H9 (cell line): ENCODE data around the gene VEGFA. TPM values are rescaled to one million over a fixed set of nuclear protein-coding genes. Genes with fewer than 3 reads are reported as not detected.

Experiments used
- DNase-seq: peaks from one replicate; pipeline ENCODE4 v3.0.0-alpha.2; 2017
- H2AFZ ChIP-seq: one replicate; pipeline ENCODE4 v1.6.1; 2013; ENCODE audit warnings: mild to moderate bottlenecking, low read length, control low read depth, moderate library complexity
- H2AK5ac ChIP-seq: 2 replicates; pipeline ENCODE4 v1.6.1; 2013; ENCODE audit warnings: low read length, control low read depth, mixed read lengths; ENCODE audit not compliant: insufficient read length
- H2BK120ac ChIP-seq: one replicate; pipeline ENCODE4 v1.6.1; 2013; ENCODE audit warnings: low read depth, mild to moderate bottlenecking, low read length, control low read depth, inconsistent platforms; ENCODE audit not compliant: poor library complexity, severe bottlenecking
- H2BK12ac ChIP-seq: 2 replicates; pipeline ENCODE4 v1.6.1; 2013; ENCODE audit warnings: low read length, control low read depth, mixed read lengths, low read depth; ENCODE audit not compliant: insufficient read length
- H2BK15ac ChIP-seq: 2 replicates; pipeline ENCODE4 v1.6.1; 2013; ENCODE audit warnings: low read depth, low read length, control low read depth
- H2BK20ac ChIP-seq: one replicate; pipeline ENCODE4 v1.6.1; 2013; ENCODE audit warnings: low read depth, mild to moderate bottlenecking, low read length, control low read depth, inconsistent platforms; ENCODE audit not compliant: poor library complexity, severe bottlenecking
- H2BK5ac ChIP-seq: 2 replicates; pipeline ENCODE4 v1.6.1; 2013; ENCODE audit warnings: low read length, control low read depth, mixed read lengths; ENCODE audit not compliant: insufficient read length
- H3K14ac ChIP-seq: 2 replicates; pipeline ENCODE4 v1.6.1; 2013; ENCODE audit warnings: low read length, control low read depth; ENCODE audit not compliant: insufficient read depth
- H3K18ac ChIP-seq: 2 replicates; pipeline ENCODE4 v1.6.1; 2013; ENCODE audit warnings: low read depth, mild to moderate bottlenecking, mixed read lengths, low read length, control low read depth; ENCODE audit not compliant: insufficient read length
- H3K23ac ChIP-seq: 2 replicates; pipeline ENCODE4 v1.6.1; 2013; ENCODE audit warnings: low read length, control low read depth, mixed read lengths, low read depth; ENCODE audit not compliant: insufficient read length
- H3K23me2 ChIP-seq: 2 replicates; pipeline ENCODE4 v1.6.1; 2013; ENCODE audit warnings: low read depth, mild to moderate bottlenecking, mixed read lengths, low read length, control low read depth; ENCODE audit not compliant: insufficient read length, poor library complexity, severe bottlenecking
- H3K27ac ChIP-seq: 2 replicates; pipeline ENCODE4 v1.5.1; 2013; ENCODE audit warnings: low read length, control low read depth, mixed read lengths, low read depth; ENCODE audit not compliant: insufficient read length
- H3K27me3 ChIP-seq: 2 replicates; pipeline ENCODE4 v1.6.1; 2013; ENCODE audit warnings: low read length, control low read depth, inconsistent platforms; ENCODE audit not compliant: insufficient read depth
- H3K4ac ChIP-seq: 2 replicates; pipeline ENCODE4 v1.6.1; 2013; ENCODE audit warnings: low read depth, mild to moderate bottlenecking, control low read depth, inconsistent platforms, low read length, moderate library complexity
- H3K4me1 ChIP-seq: 2 replicates; pipeline ENCODE4 v1.6.1; 2013; ENCODE audit warnings: low read length, control low read depth, inconsistent platforms; ENCODE audit not compliant: insufficient read depth
- H3K4me2 ChIP-seq: 2 replicates; pipeline ENCODE4 v1.6.1; 2013; ENCODE audit warnings: low read length, control low read depth, mixed read lengths; ENCODE audit not compliant: insufficient read length, insufficient read depth
- H3K56ac ChIP-seq: 2 replicates; pipeline ENCODE4 v1.6.1; 2013; ENCODE audit warnings: low read depth, mild to moderate bottlenecking, mixed read lengths, low read length, control low read depth; ENCODE audit not compliant: insufficient read length
- H3K79me1 ChIP-seq: 2 replicates; pipeline ENCODE4 v1.6.1; 2013; ENCODE audit warnings: low read depth, mild to moderate bottlenecking, moderate library complexity, low read length, control low read depth, inconsistent platforms; ENCODE audit not compliant: insufficient read depth, poor library complexity, severe bottlenecking
- H3K79me2 ChIP-seq: 2 replicates; pipeline ENCODE4 v1.6.1; 2013; ENCODE audit warnings: low read length, control low read depth, inconsistent platforms; ENCODE audit not compliant: insufficient read depth
- H3K9ac ChIP-seq: 2 replicates; pipeline ENCODE4 v1.6.1; 2013; ENCODE audit warnings: low read length, control low read depth, mixed read lengths; ENCODE audit not compliant: insufficient read length; ENCODE audit errors: extremely low read depth
- H3K9me3 ChIP-seq: one replicate; pipeline ENCODE4 v1.6.1; 2013; ENCODE audit warnings: low read depth, low read length, inconsistent platforms; ENCODE audit not compliant: control insufficient read depth
- H3T11ph ChIP-seq: one replicate; pipeline ENCODE4 v1.6.1; 2013; ENCODE audit warnings: mild to moderate bottlenecking, low read length, control low read depth, inconsistent platforms
- H4K20me1 ChIP-seq: one replicate; pipeline ENCODE4 v1.6.1; 2013; ENCODE audit not compliant: control insufficient read depth, insufficient read length, insufficient read depth
- H4K5ac ChIP-seq: 2 replicates; pipeline ENCODE4 v1.6.1; 2013; ENCODE audit warnings: low read depth, mild to moderate bottlenecking, mixed read lengths, low read length, control low read depth; ENCODE audit not compliant: insufficient read length
- H4K8ac ChIP-seq: replicated peaks from 2 replicates; pipeline ENCODE4 v1.6.1; 2013; ENCODE audit warnings: low read length, control low read depth, mixed read lengths, low read depth; ENCODE audit not compliant: insufficient read length
- H4K91ac ChIP-seq: 2 replicates; pipeline ENCODE4 v1.6.1; 2013; ENCODE audit warnings: low read depth, mild to moderate bottlenecking, moderate library complexity, mixed read lengths, low read length, control low read depth; ENCODE audit not compliant: insufficient read length
- H3K27ac Mint-ChIP-seq, 3 experiments: 2 replicates in 2 of 3; 3 replicates in 1 of 3; pipeline ENCODE4 v1.8.0; 2020 to 2021; ENCODE audit warnings: mixed read lengths in 3 of 3, mild to moderate bottlenecking in 1 of 3, moderate library complexity in 1 of 3
- H3K27me3 Mint-ChIP-seq: 2 replicates; pipeline ENCODE4 v1.8.0; 2021; ENCODE audit warnings: low read depth, mild to moderate bottlenecking, moderate library complexity, mixed read lengths
- H3K36me3 Mint-ChIP-seq, 3 experiments: 2 replicates in 2 of 3; 3 replicates in 1 of 3; pipeline ENCODE4 v1.8.0; 2020 to 2021; ENCODE audit warnings: low read depth in 3 of 3, mixed read lengths in 3 of 3; ENCODE audit not compliant: insufficient read depth in 1 of 3
- H3K4me1 Mint-ChIP-seq, 2 experiments: 2 replicates each; pipeline ENCODE4 v1.8.0; 2020; ENCODE audit warnings: mixed read lengths in 2 of 2
- H3K4me3 Mint-ChIP-seq, 2 experiments: 2 replicates in 1 of 2; 3 replicates in 1 of 2; pipeline ENCODE4 v1.8.0; 2020 to 2021; ENCODE audit warnings: mild to moderate bottlenecking in 2 of 2, mixed read lengths in 2 of 2, moderate library complexity in 1 of 2
- H3K9me3 Mint-ChIP-seq, 2 experiments: 2 replicates in 1 of 2; 3 replicates in 1 of 2; pipeline ENCODE4 v1.8.0; 2020; ENCODE audit warnings: mild to moderate bottlenecking in 2 of 2, mixed read lengths in 2 of 2, moderate library complexity in 1 of 2
- WGBS: extraction: QIAGEN DNeasy Blood & Tissue Kit; methylation state at CpG from one replicate; pipeline ENCODE4 v1.1.7; 2013; ENCODE audit warnings: missing lambda C conversion rate, low lambda C conversion rate, mixed read lengths; ENCODE audit not compliant: insufficient read length; ENCODE audit errors: extremely low coverage; 5-methylcytosine and 5-hydroxymethylcytosine counted together
- total RNA-seq: library from RNA; stranded (reverse); gene quantifications from 2 replicates; pipeline ENCODE4 v1.2.1, GENCODE V29; 2021
- TF ChIP-seq, protein P1 (sequence below): fragments of 200-600 bp; sonication (generic); conservative IDR thresholded peaks from 3 replicates; pipeline ENCODE4 v1.8.0; 2021; ENCODE audit warnings: antibody characterized with exemption, mild to moderate bottlenecking

Gene VEGFA
- total RNA-seq, 1 experiment from 2014 or later: 47.9 TPM

DNA sequence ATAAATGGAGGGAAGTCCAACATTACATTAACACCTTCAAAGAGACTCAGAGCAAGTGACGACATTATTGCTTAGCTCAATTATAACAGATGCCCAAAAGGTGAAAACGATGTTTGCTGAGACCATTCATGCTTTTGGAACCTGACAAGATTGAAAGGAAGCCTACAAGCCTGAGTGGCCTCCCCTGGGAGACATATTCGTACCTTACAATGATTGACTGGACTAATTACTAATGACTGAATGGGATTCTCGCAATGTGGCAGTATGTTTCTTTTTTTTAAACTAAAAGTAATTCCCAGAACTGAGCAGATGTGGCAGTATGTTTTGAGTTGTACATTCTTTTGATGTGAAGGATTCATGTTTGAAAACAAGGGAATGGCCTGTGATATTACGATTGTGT lies 49.9 kb downstream of the VEGFA start:
- no peaks in the 10 kb centered on the region for H3K9me3 ChIP-seq
- no peak overlapping the region for H3K56ac ChIP-seq
- H3K4ac ChIP-seq: no peak overlapping the region
- no peak overlapping the region for H3T11ph ChIP-seq
- H4K91ac ChIP-seq: no peak overlapping the region
- H3K36me3 Mint-ChIP-seq: no peaks in the 10 kb centered on the region
- H2BK5ac ChIP-seq: no peak overlapping the region
- H2BK12ac ChIP-seq: no peak overlapping the region
- H3K4me1 Mint-ChIP-seq: peaks cover 8 to 10% of the 10 kb centered on the region in 2 experiments
- no peak overlapping the region for H3K27ac ChIP-seq
- H3K23ac ChIP-seq: no peak overlapping the region
- H3K14ac ChIP-seq: no peak overlapping the region
- no peaks in the 10 kb centered on the region for H3K4me1 ChIP-seq
- no peak overlapping the region for H3K27ac Mint-ChIP-seq
- no peak overlapping the region for H3K4me2 ChIP-seq
- H2AFZ ChIP-seq: no peak overlapping the region
- no peak overlapping the region for H3K9ac ChIP-seq
- peaks cover 6% of the 10 kb centered on the region; the same call in 1 of the 2 replicates for H3K27me3 Mint-ChIP-seq
- H3K23me2 ChIP-seq: no peaks in the 10 kb centered on the region
- H4K5ac ChIP-seq: no peak overlapping the region
- no peak for DNase-seq
- no peak overlapping the region for H3K4me3 Mint-ChIP-seq
- H3K9me3 Mint-ChIP-seq: no peaks in the 10 kb centered on the region
- no peaks in the 10 kb centered on the region for H3K79me2 ChIP-seq
- no peak overlapping the region for H2BK120ac ChIP-seq
- H4K8ac ChIP-seq: no peak overlapping the region
- no peaks in the 10 kb centered on the region for H3K27me3 ChIP-seq
- no peaks in the 10 kb centered on the region for H3K79me1 ChIP-seq
- H3K18ac ChIP-seq: no peak overlapping the region
- no CpG with 5 or more reads among the region's 5 CpGs for WGBS
- no peaks in the 10 kb centered on the region for H4K20me1 ChIP-seq
- H2BK15ac ChIP-seq: no peak overlapping the region
- TF ChIP-seq, protein P1, sequence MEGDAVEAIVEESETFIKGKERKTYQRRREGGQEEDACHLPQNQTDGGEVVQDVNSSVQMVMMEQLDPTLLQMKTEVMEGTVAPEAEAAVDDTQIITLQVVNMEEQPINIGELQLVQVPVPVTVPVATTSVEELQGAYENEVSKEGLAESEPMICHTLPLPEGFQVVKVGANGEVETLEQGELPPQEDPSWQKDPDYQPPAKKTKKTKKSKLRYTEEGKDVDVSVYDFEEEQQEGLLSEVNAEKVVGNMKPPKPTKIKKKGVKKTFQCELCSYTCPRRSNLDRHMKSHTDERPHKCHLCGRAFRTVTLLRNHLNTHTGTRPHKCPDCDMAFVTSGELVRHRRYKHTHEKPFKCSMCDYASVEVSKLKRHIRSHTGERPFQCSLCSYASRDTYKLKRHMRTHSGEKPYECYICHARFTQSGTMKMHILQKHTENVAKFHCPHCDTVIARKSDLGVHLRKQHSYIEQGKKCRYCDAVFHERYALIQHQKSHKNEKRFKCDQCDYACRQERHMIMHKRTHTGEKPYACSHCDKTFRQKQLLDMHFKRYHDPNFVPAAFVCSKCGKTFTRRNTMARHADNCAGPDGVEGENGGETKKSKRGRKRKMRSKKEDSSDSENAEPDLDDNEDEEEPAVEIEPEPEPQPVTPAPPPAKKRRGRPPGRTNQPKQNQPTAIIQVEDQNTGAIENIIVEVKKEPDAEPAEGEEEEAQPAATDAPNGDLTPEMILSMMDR: no peak
- H2AK5ac ChIP-seq: no peak overlapping the region
- H2BK20ac ChIP-seq: no peak overlapping the region
